Smooth muscle cell of the brain vasculature (primary cell): ENCODE results near the gene ERC2.
"Not testable (repeated sequence)": the region's sequence is repeated elsewhere in the genome, so short reads cannot be mapped to it uniquely, and the experiment has no call there.

ENCODE experiments used
- DNase-seq: peaks from one replicate; pipeline ENCODE4 v3.0.0-alpha.2; 2012; ENCODE audit warnings: low read depth, low spot score

Gene ERC2

DNA sequence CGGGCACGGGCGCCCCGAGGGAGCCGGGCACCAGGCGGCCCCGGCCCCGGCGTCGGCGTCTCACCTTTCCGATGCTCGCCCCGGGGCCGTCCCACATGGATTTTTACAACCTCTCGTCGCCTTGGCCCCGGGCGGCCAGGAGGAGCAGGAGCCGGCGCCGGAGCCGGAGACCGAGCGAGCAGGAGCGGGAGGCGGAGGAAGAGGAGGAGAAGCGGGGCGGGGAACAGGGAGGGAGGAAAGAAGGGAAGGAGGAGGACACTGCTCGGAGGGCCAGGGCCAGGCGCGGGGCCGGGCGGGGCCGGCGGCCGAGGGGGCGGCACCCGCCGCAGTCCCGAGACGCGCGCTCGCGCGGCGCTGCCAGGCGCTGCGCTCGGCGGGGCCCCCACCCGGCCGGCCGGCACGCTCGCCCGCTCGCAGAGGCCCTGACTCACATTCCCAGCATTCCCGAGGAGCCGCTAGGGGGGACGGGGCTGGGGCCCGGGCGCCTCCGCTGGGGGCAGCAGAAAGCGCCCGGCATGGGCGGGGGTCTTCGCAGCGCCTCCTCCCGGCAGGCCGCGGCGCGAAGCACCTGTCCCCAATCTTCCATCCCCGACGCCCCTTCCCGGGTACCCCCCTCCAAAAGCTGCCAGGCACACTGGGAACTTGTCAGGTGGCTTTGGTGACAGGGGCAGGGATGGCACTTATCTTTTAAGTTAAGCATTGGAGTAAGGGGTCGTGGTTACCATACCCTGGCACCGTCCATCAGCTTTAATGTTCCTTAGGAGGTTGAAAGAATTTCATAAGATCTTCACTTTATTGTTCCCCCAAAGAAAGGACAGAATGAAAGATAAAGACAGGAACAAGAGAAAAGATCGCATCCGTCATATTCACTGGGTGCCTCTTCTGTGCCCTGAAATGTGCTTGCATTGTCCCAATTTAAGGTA lies at the start of gene ERC2:
ERC2 (minus strand) TSS at position 284 of the 923 bp plus-strand sequence.
- DNase-seq: no peak

DNA sequence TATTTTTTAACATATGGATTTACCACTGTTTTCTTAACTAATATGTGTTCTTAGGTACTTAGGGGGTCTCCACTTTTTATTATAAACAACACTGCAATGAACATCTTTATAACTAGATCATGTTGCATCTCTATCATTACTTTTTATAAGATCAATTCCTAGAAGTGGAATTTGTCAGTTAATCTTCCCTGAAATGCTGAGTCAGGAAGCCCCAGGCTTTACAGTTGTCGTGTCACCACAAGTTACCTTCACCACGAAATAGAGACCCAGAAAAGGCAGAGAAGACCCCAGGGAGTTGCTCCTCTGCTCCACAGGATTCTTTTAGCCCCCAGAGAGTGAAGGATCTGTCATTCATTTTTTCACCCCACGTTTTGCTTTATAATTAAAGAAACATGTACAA lies 34.5 kb upstream of the ERC2 start:
- no peak for DNase-seq

DNA sequence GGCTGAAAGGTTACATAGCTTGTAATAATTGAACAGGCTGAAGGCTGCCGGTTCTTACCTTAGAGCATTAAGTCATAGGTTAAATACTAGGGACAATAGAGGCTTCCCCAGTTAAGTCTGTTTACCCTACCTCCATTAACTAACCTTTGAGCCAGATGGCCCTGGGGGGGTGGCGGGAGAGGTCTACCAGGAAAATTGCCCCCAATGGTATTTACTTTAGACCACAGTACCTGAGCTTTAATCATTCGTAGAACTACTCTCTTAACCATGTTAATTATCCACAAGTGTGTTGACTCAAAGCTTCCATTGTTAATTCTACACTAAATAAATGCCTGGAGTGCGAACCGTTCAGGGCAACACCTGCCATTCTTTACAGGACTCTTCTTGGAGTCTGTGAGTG lies 28.1 kb upstream of the ERC2 start:
- not testable (repeated sequence) for DNase-seq

DNA sequence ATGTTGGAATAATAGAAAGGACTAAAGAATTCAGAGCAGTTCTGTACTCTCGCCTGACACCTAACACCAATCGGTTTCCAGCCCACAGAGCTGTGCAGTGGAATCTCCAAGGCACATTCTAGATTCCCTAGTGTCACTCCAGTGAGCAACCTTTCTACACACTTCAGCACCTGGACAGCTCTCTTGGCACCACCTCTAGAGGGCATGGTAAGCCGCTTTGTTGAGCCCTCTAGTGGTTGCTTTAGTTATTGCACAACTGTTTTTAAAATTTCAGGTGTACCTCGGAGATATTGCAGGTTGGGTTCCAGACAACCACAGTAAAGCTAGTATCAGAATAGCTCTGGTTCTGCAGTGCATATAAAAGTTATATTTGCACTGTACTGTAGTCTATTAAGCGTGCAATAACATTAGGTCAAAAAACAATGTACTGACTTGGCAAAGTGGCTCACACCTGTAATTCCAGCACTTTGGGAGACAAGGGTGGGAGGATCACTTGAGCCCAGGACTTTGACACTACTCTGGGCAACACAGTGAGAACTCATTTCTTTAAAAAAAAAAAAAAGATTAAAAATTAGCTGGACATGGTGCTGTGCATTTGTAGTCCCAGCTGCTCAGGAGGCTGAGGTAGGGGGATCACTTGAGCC lies 26.5 kb upstream of the ERC2 start:
- DNase-seq: peak; percentile 64

DNA sequence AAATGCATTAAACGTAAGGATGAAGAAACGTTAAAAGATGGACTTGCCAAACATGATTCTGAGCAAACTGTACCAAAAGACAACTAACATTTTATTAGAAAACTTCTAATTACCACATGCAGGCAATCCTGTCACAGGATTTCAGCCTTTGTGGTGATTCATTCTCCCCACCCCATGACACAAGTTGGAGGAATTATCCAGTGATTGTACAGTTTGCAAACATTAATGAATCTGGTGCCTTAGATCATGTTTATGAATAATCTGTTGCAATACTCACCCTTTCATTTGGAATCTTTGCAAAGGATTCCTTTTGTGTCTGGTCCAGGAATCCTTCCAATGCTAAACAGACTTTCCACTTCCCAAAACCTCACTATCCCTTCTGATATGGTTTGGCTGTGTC lies 23.3 kb upstream of the ERC2 start:
- DNase-seq: no peak

DNA sequence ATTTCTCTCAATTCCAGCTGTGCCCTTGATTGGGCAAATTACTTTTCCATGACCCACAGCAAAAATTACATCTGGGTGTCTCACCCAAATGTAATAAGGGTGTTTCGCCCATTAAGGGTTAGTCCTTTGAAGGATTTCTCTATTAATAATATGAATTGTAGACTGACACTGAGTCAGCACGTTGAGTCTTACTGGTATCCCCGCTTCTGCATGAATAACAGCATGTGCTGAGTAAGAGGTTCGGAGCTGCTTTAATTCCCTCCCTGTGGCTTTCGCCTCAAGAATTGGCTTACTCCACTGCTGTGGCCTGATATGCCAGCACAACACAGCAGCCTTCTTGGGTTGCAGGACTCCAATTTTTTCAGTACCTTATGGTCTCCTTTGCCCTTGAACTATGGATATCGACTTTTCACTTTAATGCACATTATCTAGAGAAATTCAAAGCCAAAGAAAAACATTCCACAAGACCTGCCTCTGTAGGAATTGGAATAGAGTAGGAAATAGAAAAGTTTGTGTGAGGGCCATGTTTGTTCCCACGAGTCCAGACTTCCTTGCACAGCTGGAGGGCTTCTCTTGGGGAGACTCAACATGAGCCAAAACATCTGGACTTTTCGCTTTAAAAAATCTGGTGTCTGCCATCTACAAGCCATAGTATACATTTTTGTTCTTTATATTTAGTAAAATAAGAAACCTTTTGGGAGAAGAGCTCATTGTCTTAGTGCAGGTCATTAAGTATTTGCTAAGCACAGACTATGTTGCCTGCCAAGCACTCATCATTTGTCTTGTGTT lies 20.7 kb upstream of the ERC2 start:
- no peak for DNase-seq

DNA sequence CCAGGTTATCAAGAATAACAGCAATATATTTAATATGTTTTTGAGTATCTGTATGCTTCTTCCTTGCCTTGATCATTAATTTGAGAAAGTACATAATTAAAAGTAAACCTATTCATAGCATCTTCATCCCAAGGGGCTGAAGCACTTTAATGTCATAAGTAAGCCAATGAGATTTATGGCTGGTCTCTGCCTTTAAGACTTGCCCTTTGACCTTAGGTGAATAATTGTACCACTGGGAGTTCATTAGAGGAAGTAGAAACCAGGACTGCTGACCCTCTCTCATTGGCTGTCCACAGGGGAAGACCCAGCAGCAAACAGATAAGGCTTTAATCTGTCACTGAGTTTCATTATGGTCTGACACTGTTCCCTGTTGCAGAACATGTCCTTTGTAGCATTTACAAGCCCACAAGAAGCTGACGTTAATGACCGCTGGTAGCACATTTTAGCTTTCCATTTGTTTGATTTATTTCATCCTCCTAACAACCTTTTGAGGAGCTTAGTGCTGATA lies 16.3 kb upstream of the ERC2 start:
- no peak for DNase-seq

DNA sequence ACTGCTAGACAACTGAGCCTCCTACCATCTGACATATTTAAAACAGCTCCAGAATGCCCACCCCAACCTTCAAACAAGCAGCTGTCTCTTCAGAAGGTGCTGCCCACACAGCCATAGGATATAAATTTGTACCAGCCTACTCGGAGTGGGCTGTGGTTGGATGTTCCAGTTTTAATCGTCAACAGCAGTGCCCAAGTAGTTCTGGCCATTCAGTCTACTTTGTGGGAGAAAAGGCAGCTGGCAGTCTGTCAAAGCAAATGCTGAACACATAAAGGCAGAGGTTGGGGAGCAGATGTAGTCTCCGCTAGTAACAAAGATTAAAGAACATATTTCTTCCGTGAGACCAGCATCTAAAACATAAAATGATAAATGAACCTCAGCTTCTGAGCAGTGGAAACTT lies 15.9 kb upstream of the ERC2 start:
- DNase-seq: no peak

DNA sequence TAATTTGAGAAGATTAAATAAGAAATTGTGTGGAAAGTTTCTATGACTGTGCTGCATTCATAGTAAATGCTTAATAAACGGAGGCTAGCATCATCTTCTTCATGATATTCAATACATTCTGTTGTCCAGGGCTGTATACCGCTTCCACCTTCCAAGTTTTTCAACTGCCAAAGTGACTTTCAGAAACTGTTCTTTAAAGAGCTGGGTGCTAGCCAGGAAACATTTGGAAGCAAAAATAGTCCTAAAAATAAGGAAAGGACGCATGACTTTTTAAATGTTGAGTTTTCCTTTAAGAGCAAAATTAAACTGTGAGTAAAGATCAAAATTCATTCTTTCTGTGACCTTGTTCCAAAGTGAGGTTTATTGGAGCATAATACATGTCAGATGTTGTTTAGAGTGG lies 9.4 kb upstream of the ERC2 start:
- no peak for DNase-seq

DNA sequence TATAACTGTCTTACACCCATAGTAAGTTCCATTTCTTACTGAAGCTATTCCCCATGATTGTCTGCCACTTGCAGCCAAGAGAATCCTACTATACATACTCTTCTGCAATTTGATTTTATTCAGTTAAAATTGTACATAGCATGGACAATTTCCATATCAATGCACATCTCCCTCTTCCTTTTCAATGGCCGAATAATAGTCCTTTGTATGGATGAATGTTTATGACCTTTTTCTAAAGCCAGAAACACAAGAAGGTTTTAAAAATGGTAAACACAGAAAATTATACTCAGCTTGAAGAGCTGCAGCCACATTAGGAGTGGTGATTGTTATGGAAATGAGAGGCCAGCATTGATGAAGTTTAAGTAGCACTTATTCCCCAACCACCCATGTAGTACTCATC lies 8.5 kb upstream of the ERC2 start:
- no peak for DNase-seq

DNA sequence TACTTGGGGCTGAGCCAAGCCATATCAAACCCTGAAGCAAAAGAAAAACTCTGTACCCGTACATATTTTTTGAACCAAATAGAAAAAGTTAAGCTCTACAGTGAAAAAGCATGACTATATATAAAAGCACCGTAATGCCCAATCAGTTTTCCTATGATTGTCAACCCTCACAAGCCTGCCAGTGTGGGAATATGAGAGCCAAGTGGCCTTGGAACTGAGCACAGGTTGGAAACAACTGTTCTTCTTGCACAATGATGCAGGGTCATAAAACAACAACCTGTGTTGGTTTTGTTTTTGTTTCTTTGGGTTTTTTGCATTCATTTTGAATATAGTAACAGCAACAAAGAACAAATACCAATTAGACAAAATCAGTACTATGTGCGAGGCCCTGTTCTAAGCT lies 3.5 kb upstream of the ERC2 start:
- no peak for DNase-seq

DNA sequence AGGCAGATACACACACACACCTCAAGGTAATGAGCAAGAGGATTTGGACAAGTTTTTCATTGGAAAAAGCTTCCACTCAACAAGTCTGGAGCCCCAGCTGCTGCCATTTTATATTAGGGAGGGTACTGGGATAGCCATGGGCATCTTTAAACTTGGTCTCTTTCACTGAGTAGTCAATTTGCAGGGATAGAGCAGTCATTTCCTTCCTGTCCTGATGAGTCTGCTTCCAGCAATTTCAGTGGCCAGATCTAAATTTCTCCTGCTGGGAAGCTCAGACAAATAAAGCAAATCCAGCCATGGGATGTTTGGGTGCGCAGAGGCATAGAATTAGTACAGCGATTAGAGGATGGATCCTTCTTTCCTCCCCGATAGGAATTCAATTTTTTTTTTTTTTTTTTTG lies 874 bp upstream of the ERC2 start:
- DNase-seq: no peak

DNA sequence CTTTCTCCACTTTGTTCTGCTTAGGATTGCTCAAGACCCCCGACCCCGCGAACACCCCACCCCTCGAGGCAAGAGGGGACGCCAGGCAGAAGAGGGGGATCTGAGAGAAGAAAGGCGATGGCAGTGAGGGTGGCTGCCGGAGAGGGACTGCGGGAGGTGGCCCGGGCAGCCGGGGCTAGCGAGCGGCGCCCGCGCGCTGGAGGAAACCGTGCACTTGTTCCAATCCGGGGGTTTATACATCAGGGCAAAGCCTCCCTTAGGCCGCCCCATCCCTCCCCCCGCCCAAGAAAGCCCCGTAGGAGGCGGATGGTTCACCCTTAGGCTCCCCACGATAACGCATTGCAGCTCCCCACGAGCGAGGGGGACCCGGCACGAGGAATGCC lies 475 bp downstream of the ERC2 start:
- no peak for DNase-seq

DNA sequence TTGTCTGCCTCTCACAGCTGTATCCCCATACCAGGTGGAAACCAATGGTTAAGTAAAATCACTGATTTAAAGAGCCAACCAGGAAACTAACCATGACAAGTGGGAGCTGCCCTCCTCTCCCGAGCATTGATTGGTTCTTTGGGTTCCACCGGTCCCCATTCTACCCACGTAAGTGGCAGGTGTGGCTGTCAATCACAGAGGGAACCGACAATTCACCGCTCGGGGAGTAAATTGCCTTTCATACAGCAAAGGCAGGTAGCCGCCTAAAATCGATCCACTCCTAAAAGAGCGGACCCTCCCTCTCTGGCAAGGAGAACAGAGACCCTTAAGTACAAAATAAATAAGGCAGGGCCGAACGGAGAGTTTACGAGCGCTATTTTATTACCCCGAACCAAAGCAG lies 1.2 kb downstream of the ERC2 start:
- DNase-seq: peak; percentile 21

DNA sequence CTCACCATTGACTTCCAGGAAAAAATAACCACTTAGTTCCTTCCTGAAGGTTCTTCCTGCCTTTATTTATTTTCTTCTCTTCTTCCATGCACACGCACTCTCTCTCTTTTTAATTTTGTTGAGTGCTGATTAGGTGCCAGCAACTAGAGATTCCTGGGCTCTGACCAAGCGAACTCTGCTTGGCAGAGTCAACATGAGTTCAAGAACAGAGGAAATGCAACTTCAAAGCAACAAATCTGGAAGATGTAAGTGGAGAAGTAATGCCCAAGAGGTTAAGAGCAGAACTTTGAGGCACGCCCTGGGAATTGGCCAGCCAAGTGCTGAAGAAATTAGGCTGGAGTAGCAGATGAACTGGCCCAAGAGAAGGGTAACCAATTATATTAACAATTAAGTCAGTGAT lies 8.5 kb downstream of the ERC2 start:
- DNase-seq: no peak

DNA sequence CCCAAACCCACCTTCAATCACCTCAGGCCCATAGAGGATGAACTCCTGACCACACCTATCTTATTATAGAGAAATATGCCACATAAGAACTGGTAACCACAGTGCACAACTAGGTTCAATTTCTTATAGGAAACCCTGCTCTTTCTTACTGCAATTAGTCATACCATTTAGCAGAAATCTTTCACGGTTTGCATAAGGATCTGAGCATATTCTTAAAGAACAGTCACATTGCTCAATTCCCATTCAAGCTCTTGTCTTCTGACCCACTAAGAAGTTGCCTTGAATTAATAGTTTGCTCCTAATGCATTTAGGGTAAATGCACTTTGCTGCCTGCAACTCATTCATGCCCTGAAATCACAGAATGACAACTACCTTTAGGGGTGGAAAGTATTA lies 9.2 kb downstream of the ERC2 start:
- no peak for DNase-seq

DNA sequence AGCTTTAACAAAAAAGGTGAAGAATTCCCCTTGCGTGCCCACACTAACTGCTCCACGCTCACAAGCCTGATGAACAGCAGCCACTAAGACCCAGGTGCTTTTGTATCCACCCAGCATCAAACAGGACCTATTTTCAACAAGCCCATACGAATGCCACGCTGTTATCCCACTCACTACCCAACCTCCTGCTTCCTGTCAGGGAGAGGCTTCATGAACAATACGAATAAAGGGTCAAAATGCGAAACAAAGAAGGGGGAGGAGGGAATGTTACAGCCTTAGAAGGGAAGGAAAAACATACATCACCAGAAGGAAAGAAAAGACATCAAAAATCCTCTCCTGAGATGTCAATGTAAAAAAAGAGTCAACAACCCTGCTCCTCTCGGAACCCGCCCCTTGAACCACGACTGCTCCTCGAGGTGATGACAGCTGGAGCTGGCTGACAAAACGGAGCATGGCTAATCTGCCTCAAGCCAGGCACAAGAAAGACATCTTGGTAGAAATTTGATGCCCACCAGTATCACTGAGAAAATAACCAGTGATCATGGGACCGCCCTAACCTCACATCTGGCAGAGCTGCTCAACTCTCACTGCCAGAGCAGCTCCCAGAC lies 9.7 kb downstream of the ERC2 start:
- no peak for DNase-seq

DNA sequence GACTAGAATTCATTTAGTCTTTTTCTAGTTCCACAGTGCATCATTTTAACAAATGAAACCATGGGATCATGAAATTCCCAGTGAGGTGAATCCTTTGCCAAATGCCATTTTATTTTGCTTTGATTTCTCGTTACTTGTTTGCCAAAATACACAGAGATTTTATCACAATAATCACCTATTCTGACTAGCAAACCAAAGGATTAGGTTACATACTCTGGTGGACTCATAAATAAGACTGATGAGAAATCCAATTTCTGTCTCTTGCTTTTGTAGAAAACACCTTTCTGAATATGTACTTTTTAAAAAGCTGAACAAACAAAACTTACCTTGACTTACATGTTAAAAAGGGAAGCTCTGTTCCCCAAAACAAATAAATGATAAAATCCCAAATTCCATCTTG lies 12.2 kb downstream of the ERC2 start:
- no peak for DNase-seq

DNA sequence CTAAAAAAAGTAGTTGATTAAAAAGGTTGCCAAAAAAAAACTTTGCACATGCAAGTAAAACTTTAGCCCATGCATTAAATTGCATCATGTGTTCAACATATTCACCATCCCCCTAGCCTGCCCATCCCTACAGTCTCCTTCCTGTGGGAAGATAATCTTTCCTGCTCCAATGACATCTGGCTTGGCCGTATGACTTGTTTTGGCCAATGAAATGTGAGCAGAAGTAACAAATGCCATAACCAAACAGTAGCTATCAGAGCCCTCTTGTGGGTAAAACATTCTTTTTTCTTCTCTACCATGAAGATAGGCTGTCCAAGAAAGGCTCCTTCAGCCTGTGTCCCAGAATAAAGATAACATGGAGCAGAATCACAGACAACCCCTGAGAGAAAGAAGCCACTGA lies 15.3 kb downstream of the ERC2 start:
- no peak for DNase-seq

DNA sequence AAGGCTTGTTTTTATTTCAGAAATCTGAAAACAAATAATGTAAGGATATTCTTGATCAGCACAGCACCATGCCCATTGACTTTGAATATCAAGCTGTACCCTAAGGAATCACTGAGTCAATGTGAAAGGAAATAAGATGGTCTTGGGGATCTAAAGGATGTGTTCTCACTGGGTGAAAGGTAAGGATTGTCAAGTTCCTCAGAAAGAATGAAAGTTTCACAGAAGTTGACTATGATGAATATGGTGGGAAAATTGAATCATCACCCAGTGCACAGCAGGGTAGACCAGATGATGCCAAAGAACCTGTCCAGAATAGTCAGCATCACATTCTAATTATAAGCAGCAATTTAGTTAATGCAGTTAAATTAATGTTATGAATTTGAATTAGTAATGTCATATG lies 16.2 kb downstream of the ERC2 start:
- no peak for DNase-seq

DNA sequence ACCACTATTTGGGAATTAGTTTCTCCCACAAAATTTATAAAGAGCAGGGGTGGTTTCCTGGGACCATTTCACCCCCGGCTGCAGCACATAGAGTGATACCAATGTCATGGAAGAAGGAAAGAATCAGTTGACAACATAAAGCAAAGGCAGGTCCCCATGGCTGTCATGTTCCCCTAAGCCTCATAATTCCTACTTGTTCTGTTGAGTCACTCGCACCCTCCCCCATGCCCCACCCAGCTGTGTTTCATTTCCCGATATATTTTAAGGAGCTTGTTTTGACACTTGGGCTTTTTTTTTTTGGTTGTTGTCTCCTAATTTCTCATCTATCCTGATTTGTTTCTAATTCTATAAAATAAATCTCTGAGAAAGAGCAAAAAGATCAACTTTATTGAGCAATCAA lies 24.9 kb downstream of the ERC2 start:
- no peak for DNase-seq

DNA sequence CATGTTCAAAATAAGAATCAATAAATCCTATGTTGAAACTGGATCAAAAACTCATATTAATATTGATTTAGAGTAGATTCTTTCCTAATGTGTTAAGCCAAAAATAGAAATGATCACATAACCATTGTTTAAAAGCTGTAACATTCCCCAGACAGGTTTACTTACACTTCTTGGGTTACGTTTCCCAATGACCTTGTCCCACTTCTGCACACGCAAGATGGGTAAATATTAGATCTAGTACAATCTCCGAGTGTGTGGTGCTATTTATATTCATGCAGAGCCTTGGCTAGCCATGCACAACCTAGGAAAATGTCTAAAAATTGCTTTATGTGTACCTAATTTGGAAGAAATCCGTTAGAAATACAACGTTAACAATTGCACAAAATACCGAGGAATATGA lies 39.6 kb downstream of the ERC2 start:
- DNase-seq: no peak
